Anterior cingulate cortex (tissue), 58 donors: ENCODE results near the gene PCNX3.
"Not testable (repeated sequence)": the region's sequence is repeated elsewhere in the genome, so short reads cannot be mapped to it uniquely, and the experiment has no call there.

Experiments used
- DNase-seq, 58 donors: peaks; one replicate each; lab custom pipeline; 2025; lab: John Stamatoyannopoulos, UW

PCNX3 gene

GRCh38 chr11:65672180-65672860 lies 56.7 kb downstream of the PCNX3 start:
- DNase-seq, result no peak

GRCh38 chr11:65672982-65673381 lies 57.4 kb downstream of the PCNX3 start:
- no peak for DNase-seq

GRCh38 chr11:65680192-65680743 lies 64.7 kb downstream of the PCNX3 start:
- DNase-seq, result no peak

GRCh38 chr11:65683480-65683879 lies 67.9 kb downstream of the PCNX3 start:
- DNase-seq, result not testable (repeated sequence)

- DNase-seq, result no peak
Observed at GRCh38 chr11:65685981-65686380, 70.4 kb downstream of the PCNX3 start.
